ENCODE results near the gene C3.

DNA sequence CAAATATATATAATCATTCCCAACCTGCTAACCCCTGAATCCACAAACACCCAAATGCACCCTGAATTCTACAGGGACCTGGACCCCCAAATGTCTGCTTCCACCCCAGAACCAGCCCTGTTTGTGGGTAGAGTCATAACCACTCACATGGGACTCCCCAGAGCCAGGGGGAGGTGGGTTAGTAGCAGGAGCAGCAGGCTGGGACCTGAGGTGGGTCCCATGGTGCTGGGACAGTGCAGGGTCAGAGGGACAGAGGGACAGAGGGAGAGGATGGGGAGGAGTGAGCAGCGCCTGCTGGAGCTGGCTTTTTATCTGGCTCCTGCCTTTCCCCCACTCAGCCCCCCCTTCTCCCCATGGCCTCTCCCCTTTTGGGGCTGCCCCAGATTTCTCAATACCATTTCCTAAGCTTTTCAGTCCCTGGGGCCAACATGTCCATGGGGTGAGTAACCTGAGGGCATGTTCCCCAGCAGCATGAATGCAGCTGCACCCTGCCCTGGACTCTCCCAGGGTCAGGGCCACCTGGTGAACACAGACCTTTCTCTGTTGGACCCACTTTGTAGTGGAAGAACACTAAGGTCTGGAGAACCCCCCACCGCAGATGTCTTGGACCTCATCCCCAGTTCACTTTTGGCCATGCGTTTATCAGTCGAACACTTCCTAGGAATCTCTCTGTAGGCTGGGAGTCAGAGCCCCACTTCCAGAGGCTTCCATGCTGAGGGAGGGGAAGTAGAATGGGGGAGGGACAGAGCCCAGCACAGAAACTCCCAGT lies at the start of gene C3:
- TF ChIP-seq, protein P1, sequence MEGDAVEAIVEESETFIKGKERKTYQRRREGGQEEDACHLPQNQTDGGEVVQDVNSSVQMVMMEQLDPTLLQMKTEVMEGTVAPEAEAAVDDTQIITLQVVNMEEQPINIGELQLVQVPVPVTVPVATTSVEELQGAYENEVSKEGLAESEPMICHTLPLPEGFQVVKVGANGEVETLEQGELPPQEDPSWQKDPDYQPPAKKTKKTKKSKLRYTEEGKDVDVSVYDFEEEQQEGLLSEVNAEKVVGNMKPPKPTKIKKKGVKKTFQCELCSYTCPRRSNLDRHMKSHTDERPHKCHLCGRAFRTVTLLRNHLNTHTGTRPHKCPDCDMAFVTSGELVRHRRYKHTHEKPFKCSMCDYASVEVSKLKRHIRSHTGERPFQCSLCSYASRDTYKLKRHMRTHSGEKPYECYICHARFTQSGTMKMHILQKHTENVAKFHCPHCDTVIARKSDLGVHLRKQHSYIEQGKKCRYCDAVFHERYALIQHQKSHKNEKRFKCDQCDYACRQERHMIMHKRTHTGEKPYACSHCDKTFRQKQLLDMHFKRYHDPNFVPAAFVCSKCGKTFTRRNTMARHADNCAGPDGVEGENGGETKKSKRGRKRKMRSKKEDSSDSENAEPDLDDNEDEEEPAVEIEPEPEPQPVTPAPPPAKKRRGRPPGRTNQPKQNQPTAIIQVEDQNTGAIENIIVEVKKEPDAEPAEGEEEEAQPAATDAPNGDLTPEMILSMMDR (IDR thresholded peaks at IDR 0.05), result no peak
- TF ChIP-seq POLR2A (IDR thresholded peaks at IDR 0.05; ENCODE audit: low read depth) (no peak), POLR2AphosphoS5 (IDR thresholded peaks at IDR 0.05) (peak in 1 of 2 donors; percentile 76), EP300 (IDR thresholded peaks at IDR 0.05) (no peak)

Measured in esophagus muscularis mucosa (tissue), 4 donors.